KBM-7 (cell line): Measurements from ENCODE around the gene LSAMP.
"Not testable (repeated sequence)": the region's sequence is repeated elsewhere in the genome, so short reads cannot be mapped to it uniquely, and the experiment has no call there.

Source experiments
- DNase-seq: peaks from one replicate; pipeline ENCODE4 v3.0.0-alpha.2; 2015
- in situ Hi-C: fragments of 300-500 bp; cut with MboI; formaldehyde crosslinking; loops from 2 replicates; pipeline ENCODE4 v1.14.3; 2020; ENCODE audit warnings: low sequenced_read_pairs, low pct_unique_long_range_greater_than_20kb, mixed read lengths

LSAMP gene

DNA sequence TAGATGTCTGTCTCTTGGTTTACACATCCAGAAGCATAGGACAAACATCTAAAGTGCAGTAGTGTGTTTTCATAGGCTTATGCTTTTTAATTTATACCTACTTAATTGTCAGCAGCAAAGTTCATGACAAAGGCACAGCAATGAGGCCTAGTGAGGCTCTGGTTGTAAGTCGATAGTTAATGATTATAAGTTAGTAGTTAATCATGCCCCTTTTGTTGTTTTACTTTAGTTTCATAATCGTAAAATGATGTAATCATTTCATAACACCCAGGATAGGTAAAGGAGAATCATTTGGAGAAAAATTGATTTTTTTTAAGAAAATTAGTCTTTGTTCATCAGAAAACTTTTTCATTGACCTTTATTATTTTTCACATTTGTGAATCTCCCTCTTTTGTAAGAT, 351.9 kb downstream of the LSAMP start:
- in situ Hi-C loops, result no loop called here
- no peak for DNase-seq

GRCh38 chr3:116087426-116087825, 357.9 kb downstream of the LSAMP start:
- no peak for DNase-seq
- in situ Hi-C loops, result no loop called here

DNA sequence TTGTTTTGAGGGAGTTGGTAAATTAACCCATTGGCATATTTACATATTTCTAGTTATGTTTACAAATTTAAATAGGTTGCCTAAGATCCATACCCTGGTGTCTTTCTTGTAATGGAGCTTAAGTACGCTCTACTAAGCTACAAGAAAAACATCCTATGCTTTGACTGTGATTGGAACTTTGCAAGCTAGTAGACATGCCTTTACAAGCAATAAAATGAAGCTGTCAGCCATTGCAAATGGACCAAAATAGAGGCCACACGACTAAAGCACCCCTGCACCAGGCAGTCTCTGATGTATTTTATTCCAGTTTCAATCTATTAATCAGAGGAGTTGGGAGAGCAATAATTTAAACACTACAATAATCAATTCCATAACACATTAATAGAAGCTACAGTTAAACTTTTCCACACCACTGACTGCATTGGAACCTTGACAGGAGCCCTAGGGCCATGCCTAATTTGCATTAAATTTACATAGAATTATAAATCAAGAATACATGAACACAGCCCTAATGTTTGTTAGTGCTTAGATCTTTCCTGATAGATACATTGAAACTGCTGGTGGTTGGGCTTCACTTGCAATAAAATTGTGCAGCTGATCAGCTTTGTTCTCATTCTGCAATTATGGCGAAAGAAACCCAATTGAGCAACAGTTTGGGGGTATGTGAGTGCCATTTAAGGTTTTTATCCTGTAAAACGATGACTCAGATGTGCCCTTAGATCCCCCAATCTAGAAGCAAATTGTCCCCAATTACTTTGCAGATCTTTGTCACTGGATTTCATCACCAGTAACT, 360.1 kb downstream of the LSAMP start:
- no peak for DNase-seq
- in situ Hi-C loops, result no loop called here

DNA sequence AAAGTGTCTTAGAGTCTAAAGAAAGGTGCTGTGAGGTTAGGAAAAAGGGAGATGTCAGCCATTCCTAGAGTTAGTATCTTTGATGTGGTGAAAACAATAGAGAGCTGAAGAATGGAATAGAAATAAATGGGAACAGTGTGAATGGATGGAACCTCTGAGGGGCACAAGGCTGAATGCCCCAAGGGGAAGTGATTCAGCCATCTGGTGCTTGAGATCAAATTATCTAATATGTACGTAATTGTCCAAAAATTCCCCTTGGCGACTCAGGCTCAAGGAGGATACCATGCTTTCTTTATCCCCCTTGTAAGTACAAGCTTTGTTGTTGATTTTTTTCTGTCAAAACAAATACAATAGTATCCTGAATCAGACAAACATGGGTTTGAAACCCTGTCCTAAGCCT, 361.6 kb downstream of the LSAMP start:
- in situ Hi-C loops, result no loop called here

GRCh38 chr3:116078561-116078960, 366.7 kb downstream of the LSAMP start:
- in situ Hi-C loops, result no loop called here
- no peak for DNase-seq

More for the DNA sequence above, 361.6 kb downstream of the LSAMP start:
- no peak for DNase-seq

DNA sequence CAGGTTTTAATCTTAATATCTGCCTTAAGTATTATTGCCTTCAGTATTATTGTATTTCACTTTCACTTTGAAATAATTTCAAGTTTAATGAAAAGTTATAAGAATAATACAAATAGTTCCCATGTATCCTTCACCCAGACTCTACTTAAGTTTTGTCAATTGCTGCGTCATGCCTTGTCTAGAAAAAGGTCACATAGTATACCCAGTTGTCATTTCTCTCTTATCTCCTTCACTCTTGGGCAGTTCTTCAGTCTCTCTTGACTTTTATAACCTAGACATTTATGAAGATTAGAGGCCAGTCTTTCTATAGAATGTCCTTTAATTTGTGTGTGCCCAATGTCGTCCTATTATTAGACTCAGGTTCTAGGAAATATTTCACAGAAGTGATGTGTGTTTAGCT, 367.7 kb downstream of the LSAMP start:
- no peak for DNase-seq
- in situ Hi-C loops, result no loop called here

DNA sequence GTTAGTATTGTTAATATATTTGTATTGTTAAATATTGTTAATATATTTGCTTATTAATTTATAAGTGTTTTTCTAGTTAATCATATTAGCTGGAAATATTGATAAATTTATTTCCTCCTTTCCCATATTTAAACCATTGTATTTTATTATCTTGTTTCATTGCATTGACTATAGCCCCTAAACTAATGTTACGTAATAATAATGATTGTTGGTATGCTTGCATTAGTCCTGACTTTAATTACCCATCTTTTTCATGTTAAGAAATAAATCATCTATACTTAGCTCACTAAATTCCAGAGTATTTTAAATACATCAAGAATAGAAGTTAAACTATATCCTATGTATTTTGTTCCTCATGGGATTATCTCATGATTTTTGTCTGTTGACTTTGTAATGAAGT, 368.2 kb downstream of the LSAMP start:
- in situ Hi-C loops, result no loop called here
- no peak for DNase-seq

- DNase-seq, in situ Hi-C loops: not testable (repeated sequence)
These were observed 374.6 kb downstream of the LSAMP start for GRCh38 chr3:116070516-116071278.

DNA sequence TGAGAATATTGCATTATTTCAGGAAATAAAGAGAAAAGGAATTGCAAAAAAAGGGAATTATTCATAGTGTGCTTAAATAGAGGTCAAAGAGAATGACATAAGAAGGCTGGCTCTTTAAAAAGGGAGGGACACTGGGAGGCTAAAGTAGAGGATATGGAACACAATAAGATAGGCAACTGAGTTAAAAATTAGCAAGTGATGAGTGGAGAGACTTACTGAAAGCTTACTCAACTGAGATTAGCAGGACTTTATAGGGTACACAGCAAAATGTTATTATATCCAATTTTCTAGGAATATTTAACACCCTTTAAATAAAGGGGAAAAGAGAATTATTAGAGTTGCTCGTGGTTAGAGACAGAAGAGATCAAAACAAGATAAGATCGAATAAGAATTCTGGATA, 375.2 kb downstream of the LSAMP start:
- no peak for DNase-seq
- in situ Hi-C loops, result no loop called here

GRCh38 chr3:116069024-116069423, 376.3 kb downstream of the LSAMP start:
- DNase-seq, result no peak
- in situ Hi-C loops, result no loop called here

DNA sequence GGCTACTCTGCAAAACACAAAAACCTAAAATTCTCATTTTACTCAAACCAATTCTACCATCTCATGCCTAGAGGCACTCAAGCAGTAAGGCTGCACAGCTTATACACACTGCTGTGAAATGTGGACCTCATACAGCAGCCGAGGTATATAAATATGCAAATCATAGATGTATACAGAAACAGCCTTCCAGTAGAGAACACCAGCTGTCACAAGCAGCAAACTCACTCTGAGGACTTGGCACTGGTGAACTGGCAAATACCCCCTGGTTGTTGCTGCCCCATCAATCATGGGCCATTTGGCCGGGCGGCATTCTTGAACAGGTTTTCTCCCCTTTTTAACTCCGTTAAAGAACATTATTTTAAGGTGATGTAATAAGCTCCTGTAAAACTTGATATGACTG, 378.0 kb downstream of the LSAMP start:
- no peak for DNase-seq
- in situ Hi-C loops, result no loop called here

DNA sequence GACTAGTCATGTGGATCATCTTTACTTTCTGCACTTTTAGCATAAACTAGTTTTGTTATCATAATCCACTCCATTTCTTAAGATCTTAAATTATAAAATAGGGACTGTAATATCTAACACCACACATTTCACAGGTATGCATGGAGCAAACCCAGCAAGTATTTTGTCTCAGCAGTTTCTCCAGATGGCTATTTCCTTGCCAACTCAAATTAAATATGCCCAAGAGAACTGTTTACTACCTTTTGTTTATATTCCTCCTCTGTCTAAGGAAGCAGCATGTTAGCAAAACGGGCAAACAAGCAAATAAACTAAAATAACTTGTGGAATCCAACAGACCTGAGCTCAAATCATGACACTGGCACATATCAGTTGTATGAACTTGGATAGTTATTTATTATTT, 379.8 kb downstream of the LSAMP start:
- in situ Hi-C loops, result no loop called here
- no peak for DNase-seq

DNA sequence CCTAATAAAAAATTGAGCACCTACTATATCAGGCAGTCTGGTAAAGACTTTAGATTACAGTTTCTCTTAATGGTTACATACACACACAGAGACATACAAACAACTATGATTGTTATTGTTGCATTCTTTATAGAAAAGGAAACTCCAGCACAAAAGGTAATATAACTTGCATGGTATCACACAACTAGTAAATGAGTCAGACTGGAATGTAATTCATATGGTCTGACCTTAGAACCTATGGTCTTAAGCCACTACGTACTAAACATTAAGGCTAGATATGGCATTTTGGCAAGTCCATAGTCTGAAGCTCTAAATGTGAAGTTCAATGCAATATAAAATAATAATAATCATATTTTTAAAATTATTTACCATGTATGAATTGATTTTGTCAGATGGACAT, 380.6 kb downstream of the LSAMP start:
- DNase-seq, result no peak
- in situ Hi-C loops, result no loop called here

- DNase-seq, result no peak
- in situ Hi-C loops, result no loop called here
These were observed 385.7 kb downstream of the LSAMP start for GRCh38 chr3:116059421-116060096.

- in situ Hi-C loops, result no loop called here
- no peak for DNase-seq
These were observed 386.4 kb downstream of the LSAMP start for GRCh38 chr3:116058844-116059243.

DNA sequence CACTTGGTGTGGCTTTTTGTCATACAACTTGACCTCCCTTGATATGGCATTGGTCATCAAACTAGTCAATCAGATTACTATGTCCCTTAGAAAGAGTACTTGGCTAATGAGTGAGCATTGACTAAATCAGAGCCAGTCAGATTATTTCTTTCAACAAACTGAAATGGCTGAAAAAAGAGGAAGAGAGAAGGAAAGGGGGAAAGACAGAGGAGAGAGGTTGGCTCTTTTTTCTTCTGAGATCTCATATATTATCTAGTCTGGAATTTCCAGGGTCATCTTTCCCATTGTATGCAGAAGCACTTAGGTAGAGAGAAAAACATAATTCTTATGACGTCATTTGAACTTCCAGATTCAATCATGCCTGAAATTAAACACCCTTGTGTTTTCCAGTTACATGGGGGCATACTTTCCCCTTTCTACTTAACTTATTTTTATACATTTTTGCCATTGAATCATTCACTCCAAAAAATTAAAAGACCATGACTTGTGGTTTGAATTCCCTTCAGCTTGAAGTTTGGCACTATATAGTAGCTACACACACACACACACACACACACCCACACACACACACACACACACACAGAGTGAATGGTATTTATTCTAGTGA, 387.8 kb downstream of the LSAMP start:
- in situ Hi-C loops, result no loop called here
- DNase-seq, result no peak

GRCh38 chr3:116056280-116056679, 389.0 kb downstream of the LSAMP start:
- in situ Hi-C loops, result no loop called here
- DNase-seq, result no peak

- in situ Hi-C loops, result no loop called here
These were observed 392.3 kb downstream of the LSAMP start for GRCh38 chr3:116053017-116053416.

GRCh38 chr3:116052602-116053001, 392.7 kb downstream of the LSAMP start:
- DNase-seq, result no peak
- in situ Hi-C loops, result no loop called here

More at GRCh38 chr3:116053017-116053416, 392.3 kb downstream of the LSAMP start:
- no peak for DNase-seq

GRCh38 chr3:116051586-116051985, 393.7 kb downstream of the LSAMP start:
- in situ Hi-C loops, result no loop called here
- no peak for DNase-seq
